Kidney capillary endothelial cell (primary cell): ENCODE data around the gene RAB31.
A peak's percentile ranks its signal among the peaks of the same experiment; 100 is the strongest.

ENCODE experiments used
- DNase-seq: peaks from one replicate; pipeline ENCODE4 v3.0.0-alpha.2; 2018; ENCODE audit warnings: low spot score

The RAB31 gene

DNA sequence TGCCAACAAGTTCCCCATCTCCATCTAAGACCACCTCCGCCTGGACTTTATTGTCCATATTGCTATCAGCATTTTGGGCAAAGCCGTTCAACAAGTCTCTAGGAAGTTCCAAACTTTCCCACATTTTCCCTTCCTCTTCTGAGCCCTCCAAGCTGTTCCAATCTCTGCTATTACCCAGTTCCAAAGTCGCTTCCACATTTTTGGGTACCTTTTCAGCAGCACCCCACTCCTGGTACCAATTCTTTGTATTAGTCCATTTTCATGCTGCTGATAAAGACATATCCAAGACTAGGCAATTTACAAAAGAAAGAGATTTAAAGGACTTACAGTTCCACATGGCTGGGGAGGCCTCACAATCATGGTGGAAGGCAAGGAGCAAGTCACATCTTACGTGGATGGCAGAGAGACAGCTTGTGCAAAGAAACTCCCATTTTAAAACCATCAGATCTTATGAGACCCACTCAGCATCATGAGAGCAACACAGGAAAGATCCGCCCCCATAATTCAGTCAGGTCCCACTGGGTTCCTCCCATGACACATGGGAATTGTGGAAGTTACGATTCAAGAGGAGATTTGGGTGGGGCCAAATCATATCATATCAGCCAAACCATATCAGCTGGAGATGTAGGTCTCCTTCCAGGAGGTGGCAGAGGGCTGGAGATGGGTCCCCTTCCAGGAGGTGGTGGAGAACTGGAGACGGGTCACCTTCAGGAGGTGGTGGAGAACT lies 157.8 kb downstream of the RAB31 start:
- DNase-seq = no peak

DNA sequence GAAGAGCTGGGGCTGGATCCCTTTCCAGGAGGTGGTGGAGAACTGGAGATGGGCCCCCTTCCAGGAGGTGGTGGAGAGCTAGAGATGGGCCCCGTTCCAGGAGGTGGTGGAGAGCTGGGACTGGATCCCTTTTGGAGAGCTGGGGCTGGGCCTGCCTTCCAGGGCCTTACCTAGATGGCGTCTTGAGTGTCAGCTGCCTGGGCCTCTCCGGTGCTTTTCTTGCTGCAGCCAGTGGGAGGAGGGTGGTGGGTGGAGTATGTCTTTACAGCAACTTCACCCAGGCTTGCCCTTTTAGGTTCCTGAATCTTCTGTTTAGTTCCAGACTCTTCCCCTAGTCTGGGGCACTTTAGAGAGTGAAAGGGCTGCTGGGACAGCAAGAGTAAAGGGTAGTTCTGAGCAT lies 158.5 kb downstream of the RAB31 start:
- no peak for DNase-seq

DNA sequence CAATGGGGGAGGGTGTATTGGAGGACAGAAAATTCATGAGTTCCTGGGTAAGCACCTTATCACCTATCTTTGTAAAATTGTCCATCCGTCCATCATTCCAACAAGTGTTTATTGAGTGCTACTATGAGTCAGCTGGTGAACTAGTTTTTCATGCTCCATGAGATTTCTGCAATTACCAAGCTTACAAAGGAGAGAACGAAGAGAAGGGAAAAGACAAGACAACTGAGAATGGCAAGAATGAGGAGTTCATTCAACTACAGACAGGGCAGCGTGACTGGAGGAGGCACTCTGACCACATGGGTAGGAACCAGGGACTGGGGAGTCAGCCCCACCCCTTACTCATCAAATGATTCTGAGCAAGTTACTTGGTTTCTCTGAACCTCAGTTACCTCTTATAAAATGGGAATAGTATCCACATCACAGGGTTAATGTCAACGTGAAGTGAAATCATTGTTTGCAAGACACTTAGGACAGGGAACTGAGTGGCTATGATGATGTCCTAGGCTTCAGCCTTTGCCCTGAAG lies 159.0 kb downstream of the RAB31 start:
- DNase-seq = no peak

DNA sequence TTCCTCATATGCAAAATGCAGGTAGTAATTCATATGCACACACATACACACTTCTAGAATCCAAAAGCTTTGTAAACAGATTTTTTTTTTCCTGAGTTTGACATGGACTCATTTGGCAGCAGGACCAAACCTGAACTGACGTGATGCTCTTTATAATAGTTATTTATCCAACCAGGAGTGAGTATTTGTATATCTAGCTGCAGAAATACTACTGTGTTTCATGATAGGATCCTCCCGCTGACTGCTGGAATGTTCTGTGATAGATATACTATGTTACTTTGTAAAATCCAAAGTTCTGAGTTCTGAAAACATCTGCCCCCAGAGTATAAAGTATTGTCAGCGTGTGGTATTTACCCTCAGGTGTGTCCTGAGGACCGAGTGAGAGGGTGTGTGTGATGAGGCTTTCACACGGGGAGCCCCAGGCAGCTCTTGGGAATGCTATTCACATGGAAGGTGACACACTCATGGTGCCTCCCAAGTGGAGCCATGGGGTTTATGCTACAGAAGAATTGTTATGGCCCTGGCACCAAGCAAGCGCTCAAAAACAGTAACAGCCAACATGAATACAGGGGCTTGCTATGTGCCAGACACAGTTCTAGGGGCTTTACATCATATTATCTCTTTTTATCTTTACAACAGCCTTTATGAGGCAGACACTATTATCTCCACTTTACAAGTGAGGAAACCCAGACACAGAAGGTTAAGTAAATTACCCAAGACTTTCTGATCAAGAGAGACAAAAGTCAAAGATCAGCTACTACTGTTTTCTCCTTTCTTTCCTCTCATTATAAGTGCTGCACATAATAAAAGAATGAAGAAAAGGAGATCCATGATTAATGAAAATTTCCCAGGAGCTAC lies 161.0 kb downstream of the RAB31 start:
- DNase-seq = no peak

DNA sequence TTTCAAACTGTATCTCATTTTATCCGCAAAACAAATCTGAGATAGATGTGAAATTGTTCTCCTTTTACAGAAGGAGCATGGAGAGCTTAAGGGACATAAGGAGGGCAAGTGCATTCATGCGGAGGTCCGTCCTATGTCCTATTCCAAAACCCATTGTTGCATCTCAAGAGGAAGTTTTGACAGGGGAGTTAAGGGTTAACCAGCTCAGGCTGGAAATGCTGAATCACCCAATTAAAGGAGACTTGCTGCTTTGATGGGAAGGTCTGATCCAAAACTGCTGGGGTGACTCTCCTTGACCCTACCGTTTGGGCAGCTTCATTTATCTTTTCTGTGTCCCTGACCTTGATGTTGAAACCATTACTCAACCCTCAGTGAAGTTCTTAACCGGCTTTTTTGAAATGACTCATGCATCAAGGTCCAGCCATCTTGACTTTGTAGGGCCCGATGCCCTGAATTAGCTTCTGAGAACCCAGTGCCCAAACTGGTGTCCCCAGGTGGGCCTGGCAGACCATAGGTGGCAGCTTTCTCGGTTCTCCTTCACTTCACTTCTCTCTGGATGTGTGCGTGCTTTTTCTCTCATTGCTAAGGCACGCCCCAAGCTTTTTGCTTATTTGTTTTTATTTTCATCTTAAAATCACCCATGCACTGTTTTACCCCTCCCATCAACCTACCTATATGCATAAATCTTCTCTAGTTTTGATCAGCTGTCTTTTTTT lies 161.8 kb downstream of the RAB31 start:
- DNase-seq = peak; percentile 5

DNA sequence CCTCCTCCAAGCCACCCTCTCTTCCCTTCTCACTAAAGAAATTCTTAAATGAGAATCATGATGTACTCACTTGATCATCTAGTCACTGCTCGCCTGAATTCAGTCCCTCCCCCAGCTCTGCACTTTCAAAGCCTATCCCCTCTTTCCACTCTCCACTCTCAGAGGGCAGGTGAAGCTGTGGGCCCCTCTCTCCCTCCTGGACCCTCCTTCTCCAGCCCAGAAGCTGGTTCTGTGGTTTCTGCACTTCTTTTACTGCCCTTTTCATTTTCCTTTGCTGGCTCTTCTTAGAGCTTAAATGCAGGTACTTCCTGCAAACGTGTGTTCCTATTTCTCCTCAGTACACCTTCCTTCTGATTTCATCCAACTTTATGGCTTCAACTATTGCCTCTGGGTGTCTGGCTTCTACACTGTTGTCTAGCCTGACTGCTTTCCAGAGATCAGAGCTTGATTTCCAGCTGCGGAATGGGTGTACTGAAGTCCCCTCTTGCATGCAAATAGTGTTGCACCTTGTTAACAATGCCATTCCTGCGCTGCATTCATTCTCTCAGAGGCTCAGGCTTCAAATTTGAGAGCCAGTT lies 162.4 kb downstream of the RAB31 start:
- no peak for DNase-seq

DNA sequence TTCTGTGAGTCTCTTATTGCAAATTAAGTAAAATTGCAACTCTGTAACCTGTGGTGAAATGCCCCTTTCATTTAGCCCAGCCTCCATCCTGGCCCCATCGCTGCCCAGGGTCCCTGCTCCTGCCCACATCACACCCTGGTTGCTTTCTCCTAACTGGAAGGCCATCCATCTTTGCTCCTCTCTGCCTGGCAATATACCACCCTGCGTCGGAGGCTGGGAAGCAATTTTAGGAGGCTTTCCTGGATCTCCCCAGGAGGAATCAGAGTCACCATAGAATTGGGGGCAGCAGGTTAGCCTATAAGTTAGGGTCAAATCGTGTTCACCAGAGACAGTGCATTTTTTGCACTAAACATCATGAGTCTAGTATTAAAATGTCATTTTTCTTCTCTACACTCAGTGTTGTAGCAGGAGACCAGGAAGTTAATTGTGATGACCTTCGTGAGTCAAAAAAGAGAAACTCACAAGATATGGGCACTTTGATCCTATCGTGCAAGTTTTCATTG lies 163.2 kb downstream of the RAB31 start:
- no peak for DNase-seq

DNA sequence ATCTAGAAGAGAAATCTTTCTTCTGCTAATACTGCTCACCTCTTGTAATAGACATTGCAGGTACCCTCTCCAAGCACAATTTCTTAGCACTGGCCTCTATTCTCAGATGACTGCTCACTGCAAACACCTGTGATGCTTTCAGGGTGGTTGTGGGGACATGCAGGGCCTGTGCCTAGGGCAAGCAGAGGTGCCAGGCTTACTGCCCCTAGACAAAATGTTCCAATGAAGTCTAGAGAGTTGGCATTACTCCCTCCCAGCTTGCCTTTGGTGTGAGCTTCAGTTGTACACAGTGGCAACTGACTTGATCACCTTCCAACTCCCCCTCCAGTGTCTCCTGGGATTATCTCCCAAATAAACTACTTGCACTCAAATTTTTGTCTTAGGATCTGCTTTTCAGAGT lies 164.7 kb downstream of the RAB31 start:
- no peak for DNase-seq

DNA sequence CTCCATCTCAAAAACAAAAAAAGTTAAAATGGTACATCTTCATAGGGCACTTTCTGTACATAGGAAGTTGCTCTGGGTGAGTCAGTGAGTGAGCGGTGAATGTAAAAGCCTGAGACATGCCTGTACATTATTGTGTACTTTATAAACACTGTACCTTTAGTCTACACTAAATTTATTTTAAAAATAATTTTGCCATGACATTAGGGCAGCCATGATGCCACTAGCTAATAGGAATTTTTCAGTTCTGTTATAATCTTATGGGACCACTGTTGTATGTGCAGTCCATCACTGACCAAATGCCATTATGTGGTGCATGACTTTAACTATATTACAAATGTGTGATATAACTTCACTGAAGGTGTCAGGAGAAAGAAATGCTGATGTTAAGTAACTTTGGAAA lies 166.6 kb downstream of the RAB31 start:
- DNase-seq = peak; percentile 16

DNA sequence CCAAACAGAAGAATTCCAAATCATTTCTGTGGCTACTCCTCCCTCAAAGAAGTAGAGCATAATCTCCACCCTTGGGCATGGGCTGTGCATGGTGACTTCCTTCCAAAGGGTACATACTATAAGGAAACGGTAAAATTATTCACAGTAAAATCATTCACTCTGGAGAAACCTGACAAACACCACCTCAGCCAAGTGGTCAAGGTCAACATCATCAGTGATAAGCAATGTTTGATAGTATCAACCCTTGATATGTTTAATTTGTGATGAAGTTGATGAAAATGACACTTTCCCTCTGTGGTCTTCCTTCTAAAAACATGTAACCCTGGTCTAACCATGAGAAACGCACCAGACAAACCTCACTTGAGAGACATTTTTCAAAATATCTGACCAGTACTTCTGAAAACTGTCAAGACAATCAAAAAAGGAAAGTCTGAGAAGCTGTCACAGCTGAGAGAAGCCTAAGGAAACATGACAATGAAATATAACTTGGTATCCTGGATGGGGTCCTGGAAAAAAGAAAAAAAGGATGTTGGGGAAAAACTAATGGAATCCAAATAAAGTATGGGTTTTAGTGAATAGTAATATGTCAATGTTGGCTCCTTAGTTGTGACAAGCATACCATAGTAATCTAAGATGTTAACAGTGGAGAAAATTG lies 168.2 kb downstream of the RAB31 start:
- no peak for DNase-seq

DNA sequence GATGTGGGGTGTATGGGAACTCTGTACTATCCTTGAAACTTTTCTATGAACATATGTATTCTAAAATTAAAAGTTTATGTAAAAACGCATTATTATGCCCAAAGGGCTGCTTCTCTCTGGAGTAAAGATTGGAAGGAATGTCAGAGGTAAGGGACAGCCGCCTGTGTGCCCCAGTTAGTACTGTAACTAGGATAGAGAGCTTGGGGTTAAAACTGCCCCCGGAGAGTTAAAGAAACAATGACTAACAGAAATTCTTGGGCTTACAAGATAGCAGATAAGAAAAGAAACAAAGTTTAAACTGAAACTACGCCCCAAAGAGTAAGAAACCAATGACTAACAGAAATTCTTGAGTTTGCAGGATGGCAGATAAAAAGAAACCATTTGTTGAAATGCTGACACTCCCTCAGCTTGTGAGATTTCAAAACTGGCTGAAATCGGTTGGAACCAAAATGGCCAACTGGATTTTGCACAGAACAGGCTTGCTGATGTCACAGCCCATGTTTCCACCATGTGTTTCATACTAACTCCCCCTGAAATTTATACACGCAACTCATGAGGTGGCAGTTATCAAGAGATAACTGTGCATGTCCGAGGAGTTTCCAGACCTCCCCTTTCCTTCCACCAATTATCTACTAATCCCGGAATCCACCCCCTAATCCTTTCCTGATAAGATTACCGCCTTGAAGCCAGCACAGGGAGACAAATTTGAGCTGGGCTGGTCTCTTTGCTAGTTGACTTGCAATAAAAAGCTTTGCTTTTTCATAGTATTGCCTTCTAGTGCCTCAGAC lies 169.0 kb downstream of the RAB31 start:
- peak; percentile 16 for DNase-seq

DNA sequence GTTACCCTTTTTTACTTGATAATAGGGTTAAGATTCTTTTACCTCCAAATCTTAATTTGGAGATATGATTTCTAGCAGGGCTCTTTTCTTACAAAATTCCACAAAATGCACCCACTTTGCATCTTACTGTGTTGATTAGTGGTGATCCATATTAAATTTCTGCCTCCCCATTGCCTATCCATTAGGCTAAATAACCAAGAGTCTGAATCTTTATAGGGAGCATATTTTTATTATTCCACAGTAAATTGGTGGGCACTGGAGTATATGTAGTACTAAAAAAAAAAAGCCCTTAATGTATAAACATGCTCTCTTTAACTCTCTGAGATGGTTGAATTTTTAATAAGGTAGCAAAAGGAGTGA lies 169.5 kb downstream of the RAB31 start:
- no peak for DNase-seq

DNA sequence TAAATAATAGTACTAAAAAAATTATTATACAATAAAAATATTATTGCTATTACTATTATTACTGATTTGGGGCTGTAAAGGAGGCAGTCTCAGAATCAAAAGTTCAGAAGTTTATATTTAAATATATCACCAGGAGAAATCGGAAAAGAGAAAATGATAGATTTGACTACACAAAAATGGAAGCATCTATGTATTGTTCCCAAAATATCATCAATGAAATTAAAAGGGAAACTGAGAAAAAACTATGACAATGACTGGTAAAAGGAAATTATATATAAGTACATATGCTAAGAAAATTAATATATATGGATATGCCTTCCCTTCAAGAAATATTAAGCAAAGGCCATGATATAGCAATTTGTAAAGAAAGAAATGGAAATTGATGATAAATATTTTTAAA lies 170.0 kb downstream of the RAB31 start:
- DNase-seq = no peak

DNA sequence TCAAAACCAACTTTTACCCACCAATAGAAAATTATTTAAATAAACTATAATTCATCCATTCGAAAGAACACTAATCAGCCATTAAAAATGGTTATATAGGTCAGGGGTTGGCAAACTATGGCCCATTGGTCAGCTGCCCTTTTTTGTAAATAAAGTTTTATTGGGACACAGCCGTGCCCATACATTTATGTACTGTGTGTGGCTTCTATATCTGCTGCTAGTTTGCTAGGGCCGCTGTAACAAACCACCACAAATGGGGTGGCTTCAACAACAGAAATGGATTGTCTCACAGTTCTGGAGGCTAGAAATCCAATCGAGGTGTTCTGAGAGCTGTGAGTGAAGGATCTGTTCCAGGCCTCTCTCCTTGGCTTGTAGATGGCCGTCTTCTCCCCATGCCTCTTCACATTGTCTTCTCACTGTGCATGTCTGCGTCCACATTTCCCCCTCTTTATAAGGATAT lies 170.7 kb downstream of the RAB31 start:
- no peak for DNase-seq

DNA sequence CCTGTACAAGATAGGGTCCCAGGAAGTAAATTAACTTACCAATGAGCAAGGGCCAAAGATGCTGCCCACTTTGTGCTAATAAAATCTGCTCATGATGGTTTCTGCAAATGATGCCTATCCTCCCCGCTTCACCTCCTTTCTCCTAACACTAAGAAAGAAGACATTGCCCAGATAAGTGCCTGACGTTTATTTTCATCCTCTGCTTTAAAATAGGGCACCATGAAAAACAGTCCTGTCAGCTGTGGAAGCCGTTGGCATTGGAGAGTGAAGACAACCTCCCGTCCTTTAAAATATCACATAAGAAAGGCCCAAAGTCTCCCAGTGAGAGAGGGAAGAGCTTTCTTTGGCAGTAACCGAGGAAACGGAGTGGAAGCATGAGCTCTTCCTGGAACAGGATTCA lies 176.0 kb downstream of the RAB31 start:
- no peak for DNase-seq

DNA sequence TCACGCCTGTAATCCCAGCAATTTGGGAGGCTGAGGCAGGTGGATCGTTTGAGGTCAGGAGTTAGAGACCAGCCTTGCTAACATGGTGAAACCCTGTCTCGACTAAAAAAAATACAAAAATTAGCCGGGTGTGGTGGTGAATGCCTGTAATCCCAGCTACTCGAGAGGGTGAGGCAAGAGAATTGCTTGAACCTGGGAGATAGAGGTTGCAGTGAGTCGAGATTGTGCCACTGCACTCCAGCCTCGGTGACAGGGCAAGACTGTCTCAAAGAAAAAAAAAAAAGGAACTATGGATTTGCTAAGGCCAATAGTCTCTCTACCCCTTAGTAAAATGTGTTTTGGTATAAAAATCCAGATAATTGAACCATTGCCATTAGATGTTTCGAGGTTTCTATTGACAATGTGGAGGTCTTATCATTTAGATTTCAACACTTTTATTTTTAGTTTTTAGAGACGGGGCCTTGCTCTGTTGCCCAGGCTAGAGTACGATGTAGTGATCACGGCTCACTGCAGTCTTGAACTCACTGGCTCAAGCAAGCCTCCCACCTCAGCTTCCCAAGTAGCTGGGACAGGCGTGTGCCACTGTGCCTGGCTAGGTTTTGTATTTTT lies 176.5 kb downstream of the RAB31 start:
- no peak for DNase-seq

DNA sequence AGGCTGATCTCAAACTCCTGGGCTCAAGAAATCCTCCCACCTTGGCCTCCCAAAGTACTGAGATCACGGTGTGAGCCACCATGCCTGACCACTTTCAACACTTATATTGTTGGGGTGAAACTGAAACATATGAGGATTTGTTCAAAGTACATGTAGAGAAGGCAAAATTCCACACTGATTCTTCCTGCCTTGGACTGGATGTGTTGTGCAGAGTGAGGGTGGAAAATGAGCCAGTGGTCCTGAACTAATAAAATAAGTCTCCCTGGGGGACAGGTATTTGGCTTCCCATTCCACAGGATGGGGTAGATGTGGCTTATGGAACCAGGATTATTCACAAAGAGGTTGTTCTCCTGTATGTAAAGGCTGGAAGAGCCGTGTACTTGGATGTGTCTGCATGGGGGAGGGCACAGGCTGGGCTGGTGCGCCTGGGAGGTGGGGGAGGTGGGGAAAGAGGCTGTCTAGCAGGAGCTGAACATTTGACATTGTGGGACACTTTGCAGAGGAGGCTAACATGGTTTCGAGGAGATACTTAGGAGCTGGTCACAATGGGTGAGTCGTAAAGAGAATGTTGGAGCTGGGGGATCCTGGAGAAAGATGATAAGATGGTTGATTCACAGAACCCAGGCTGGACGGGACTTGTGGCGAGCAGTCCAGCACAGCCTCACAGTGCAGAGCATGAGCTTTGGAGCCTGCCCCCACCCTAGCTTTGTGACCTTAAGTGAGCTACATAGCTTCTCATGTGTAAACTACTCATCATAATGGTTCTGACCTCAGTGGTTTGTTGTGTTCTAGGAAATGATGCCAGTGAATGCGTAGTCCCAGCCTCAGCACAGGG lies 177.3 kb downstream of the RAB31 start, which contains the start of gene TXNDC2:
Gene TXNDC2, plus strand, starts transcription at position 804 of the 835 bp plus-strand sequence. CDS start 708 bp downstream, outside the sequence.
- DNase-seq = no peak

DNA sequence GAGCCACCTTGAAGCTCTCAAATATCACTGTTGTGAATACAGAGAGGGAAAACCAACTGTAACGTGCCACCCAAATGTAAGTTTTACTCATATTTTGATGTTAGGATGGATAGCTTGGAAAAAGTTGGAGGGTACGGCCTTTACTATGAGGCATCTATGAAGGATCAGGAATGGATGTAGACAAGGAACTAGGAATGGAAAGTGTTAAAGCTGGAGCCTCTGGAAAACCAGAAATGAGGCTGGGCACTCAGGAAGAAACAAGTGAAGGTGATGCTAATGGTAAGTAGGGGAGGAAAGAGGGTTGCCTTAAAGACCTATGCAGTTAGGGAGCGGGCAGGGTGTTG lies 177.9 kb downstream of the RAB31 start:
- DNase-seq = no peak

DNA sequence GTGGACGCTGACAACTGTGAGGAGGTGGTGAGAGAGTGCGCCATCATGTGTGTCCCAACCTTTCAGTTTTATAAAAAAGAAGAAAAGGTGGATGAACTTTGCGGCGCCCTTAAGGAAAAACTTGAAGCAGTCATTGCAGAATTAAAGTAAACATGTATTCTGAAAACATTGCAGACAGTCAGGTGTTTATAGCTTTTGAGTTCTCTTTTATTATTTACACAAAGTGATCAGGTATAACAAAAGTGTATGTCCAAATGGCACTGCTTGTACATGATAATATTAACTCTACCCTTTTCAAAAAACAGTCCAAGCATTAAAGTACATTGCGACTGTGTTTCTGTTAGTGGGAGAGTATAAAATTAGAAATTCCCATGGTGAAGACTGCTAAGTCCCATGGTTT lies 179.9 kb downstream of the RAB31 start:
- no peak for DNase-seq
